HUES48 (cell line): ENCODE measurements around the gene REEP3.

Source experiments
- H3K27ac ChIP-seq: one replicate; pipeline ENCODE4 v1.7.0; 2013; ENCODE audit warnings: low read depth, low read length, inconsistent platforms
- H3K27me3 ChIP-seq: 2 replicates; pipeline ENCODE4 v1.6.1; 2013; ENCODE audit warnings: mild to moderate bottlenecking, low read length; ENCODE audit not compliant: control insufficient read depth, insufficient read depth
- H3K36me3 ChIP-seq: 2 replicates; pipeline ENCODE4 v1.6.1; 2013; ENCODE audit warnings: low read length; ENCODE audit not compliant: control insufficient read depth, insufficient read depth
- H3K4me1 ChIP-seq: 2 replicates; pipeline ENCODE4 v1.6.1; 2013; ENCODE audit warnings: mild to moderate bottlenecking, low read length; ENCODE audit not compliant: control insufficient read depth, insufficient read depth
- H3K4me3 ChIP-seq: 2 replicates; pipeline ENCODE4 v1.5.1; 2013; ENCODE audit warnings: mild to moderate bottlenecking, low read depth, low read length
- H3K9ac ChIP-seq: 2 replicates; pipeline ENCODE4 v1.6.1; 2013; ENCODE audit warnings: mild to moderate bottlenecking, low read depth, low read length, moderate library complexity
- H3K9me3 ChIP-seq: 2 replicates; pipeline ENCODE4 v1.6.1; 2013; ENCODE audit warnings: low read length; ENCODE audit not compliant: control insufficient read depth, insufficient read depth

The REEP3 gene

GRCh38 chr10:63629363-63630084, 108.3 kb downstream of the REEP3 start:
- peak overlapping the region; percentile 80 for H3K4me3 ChIP-seq
- H3K27me3 ChIP-seq = no peaks in the 10 kb centered on the region
- peak overlapping the region; percentile 92 for H3K9ac ChIP-seq
- no peaks in the 10 kb centered on the region for H3K36me3 ChIP-seq
- peak overlapping the region; percentile 100 for H3K27ac ChIP-seq
- no peaks in the 10 kb centered on the region for H3K9me3 ChIP-seq
- H3K4me1 ChIP-seq = peaks cover 24% of the 10 kb centered on the region

DNA sequence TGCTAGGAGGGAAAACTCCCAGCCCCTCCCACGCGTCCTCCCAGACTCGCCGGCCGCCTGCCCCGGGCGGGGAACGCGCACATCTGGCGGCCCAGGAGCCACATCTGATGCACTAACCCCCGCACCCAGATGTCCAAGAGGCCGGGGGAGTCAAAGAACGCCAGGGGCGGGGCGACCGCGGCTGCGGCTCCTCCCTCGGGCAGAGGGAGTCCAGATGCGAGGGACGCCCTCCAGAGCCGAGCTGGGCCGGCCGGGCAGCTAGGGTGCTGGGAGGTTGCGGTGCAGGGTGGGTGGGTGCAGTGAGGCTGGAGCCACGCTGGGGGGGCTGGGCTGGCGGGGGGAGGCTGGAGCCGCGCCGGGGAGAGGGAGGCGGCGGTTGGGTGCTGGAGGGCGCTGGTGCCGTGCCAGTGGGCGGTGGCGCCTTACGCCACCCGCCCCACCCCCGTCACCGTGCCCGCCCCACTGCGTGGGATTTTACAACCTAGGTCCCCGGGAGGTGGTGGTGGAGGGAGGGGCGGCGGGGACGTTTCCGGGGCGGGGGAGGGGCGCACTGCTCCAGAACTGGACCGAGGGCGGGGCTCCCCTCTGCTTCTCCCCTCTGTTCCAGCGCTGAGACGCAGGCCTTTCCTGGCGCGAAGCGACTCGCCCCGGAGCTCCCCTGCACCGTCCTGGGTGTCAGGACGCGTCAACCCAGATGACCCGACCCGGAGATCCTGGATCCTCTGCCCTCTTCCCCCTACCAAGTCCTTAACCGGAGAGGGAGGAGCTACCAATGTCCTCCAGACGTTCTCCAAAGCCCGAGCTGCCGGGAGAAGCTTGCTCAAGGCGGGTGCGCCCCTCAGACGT, 109.1 kb downstream of the REEP3 start:
- Histone ChIP-seq H3K9ac (peak overlapping the region; percentile 92), H3K27ac (peak overlapping the region; percentile 100), H3K4me1 (peaks cover 29% of the 10 kb centered on the region), H3K27me3 (no peaks in the 10 kb centered on the region), H3K9me3 (no peaks in the 10 kb centered on the region), H3K36me3 (no peaks in the 10 kb centered on the region), H3K4me3 (peak overlapping the region; percentile 80)

DNA sequence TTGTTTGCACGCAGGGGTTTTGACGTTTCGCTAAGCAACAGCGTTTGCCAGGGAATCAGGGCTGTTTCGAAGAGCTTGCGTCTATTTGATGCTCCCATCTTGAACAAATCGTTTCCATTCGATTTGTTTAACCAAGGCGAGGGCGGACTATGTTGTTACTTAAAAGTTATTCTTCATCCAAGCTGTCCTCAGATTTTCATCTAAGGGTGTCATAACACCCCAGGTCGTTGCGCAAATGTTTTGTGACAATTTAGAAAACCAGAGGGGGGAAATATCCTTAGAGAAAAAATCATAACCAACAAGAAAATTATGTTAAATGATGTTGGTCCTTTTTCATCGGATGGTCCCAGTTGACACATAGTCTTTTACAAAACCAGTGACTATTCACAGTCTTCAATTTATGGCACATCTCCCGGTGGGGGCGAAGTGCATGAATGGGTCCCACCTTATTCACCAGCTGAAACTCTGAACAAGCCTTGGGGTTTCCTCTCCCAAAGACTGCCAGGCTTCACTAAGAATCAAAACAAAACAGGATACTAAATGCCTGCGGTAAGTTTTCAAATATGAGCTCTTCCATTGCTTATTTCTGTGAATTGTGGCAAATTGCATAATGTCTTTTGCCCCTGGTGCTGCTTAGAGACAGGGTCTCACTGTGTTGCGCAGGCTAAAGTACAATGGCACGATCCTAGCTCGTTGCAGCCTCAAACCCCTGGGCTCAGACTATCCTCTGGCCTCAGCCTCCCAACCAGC, 109.9 kb downstream of the REEP3 start:
- H3K4me1 ChIP-seq = peaks cover 31% of the 10 kb centered on the region
- H3K9me3 ChIP-seq = no peaks in the 10 kb centered on the region
- no peaks in the 10 kb centered on the region for H3K27me3 ChIP-seq
- H3K4me3 ChIP-seq = peak overlapping the region; percentile 80
- H3K9ac ChIP-seq = peak overlapping the region; percentile 62
- peak overlapping the region; percentile 100 for H3K27ac ChIP-seq
- no peaks in the 10 kb centered on the region for H3K36me3 ChIP-seq

DNA sequence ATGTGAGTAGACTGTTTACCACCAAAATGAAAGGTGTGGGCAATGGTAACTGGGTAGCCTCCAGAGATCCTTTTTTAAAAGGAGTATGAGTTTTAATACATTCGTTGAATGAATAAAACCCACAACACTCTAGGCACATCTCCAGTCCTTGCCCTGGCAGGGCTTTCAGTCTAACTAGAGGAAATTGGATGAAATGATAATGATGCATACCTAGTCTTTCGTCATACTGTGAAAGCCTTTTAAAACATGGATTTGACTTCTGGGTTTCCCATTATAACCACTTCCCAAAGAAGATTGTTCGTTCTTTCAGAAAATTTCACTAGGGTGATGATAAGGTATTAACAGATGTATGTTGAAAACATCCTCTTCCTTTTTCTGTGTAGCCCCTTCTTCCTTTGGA, 110.8 kb downstream of the REEP3 start:
- no peaks in the 10 kb centered on the region for H3K27me3 ChIP-seq
- no peak overlapping the region for H3K27ac ChIP-seq
- peaks cover 31% of the 10 kb centered on the region for H3K4me1 ChIP-seq
- H3K4me3 ChIP-seq = no peak overlapping the region
- H3K36me3 ChIP-seq = no peaks in the 10 kb centered on the region
- no peak overlapping the region for H3K9ac ChIP-seq
- no peaks in the 10 kb centered on the region for H3K9me3 ChIP-seq

GRCh38 chr10:63633677-63634487, 112.7 kb downstream of the REEP3 start:
- H3K27ac ChIP-seq = no peak overlapping the region
- H3K27me3 ChIP-seq = no peaks in the 10 kb centered on the region
- peaks cover 15% of the 10 kb centered on the region for H3K4me1 ChIP-seq
- H3K9me3 ChIP-seq = no peaks in the 10 kb centered on the region
- H3K4me3 ChIP-seq = no peak overlapping the region
- H3K9ac ChIP-seq = no peak overlapping the region
- no peaks in the 10 kb centered on the region for H3K36me3 ChIP-seq

GRCh38 chr10:63634488-63635065, 113.4 kb downstream of the REEP3 start:
- no peak overlapping the region for H3K9ac ChIP-seq
- no peaks in the 10 kb centered on the region for H3K9me3 ChIP-seq
- no peaks in the 10 kb centered on the region for H3K36me3 ChIP-seq
- no peaks in the 10 kb centered on the region for H3K27me3 ChIP-seq
- no peak overlapping the region for H3K4me3 ChIP-seq
- no peak overlapping the region for H3K27ac ChIP-seq
- H3K4me1 ChIP-seq = peaks cover 11% of the 10 kb centered on the region

DNA sequence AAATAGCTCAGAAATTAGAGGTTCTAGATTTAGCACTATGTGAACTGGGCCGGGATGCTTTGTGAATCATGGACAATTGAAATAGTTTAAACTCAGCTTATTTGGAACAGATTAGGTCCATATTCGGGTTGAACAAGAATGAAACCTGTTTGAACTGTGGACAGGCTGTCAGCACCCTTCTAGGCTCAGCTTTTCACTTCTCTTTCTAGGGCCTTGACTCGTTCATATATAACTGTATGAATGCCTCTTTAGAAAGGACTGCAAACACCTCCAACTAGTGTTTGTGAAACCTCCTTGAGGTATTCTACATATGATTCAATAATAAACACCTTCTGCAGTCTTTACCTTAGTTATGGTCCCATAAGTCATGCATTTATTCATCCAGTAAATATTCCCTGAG, 115.6 kb downstream of the REEP3 start:
- Histone ChIP-seq H3K4me3 (no peak overlapping the region), H3K36me3 (no peaks in the 10 kb centered on the region), H3K4me1 (0 out of 2 replicates have a peak, but pooled peaks cover 6% of the 10 kb centered on the region), H3K27me3 (no peaks in the 10 kb centered on the region), H3K9ac (no peak overlapping the region), H3K27ac (no peak overlapping the region), H3K9me3 (no peaks in the 10 kb centered on the region)

GRCh38 chr10:63637901-63638327, 116.7 kb downstream of the REEP3 start:
- Histone ChIP-seq H3K4me1 (0 out of 2 replicates have a peak, but pooled peaks cover 6% of the 10 kb centered on the region), H3K27ac (peak overlapping the region; percentile 42), H3K27me3 (no peaks in the 10 kb centered on the region), H3K4me3 (no peak overlapping the region), H3K9me3 (no peaks in the 10 kb centered on the region), H3K9ac (no peak overlapping the region), H3K36me3 (no peaks in the 10 kb centered on the region)

GRCh38 chr10:63641366-63641765, 120.2 kb downstream of the REEP3 start:
- Histone ChIP-seq H3K9ac (no peak overlapping the region), H3K36me3 (no peaks in the 10 kb centered on the region), H3K4me1 (peaks cover 8% of the 10 kb centered on the region), H3K27ac (no peak overlapping the region), H3K9me3 (no peaks in the 10 kb centered on the region), H3K4me3 (no peak overlapping the region), H3K27me3 (no peaks in the 10 kb centered on the region)

GRCh38 chr10:63641799-63642198, 120.6 kb downstream of the REEP3 start:
- Histone ChIP-seq H3K9ac (no peak overlapping the region), H3K36me3 (no peaks in the 10 kb centered on the region), H3K9me3 (no peaks in the 10 kb centered on the region), H3K27me3 (no peaks in the 10 kb centered on the region), H3K4me3 (no peak overlapping the region), H3K27ac (no peak overlapping the region), H3K4me1 (peaks cover 8% of the 10 kb centered on the region)
